Stimulated activated CD8-positive, alpha-beta memory T cell treated with anti-CD3 and anti-CD28 coated beads, Interleukin-4, amount 100 ng/mL, for 4 hours (primary cell): ENCODE data around the gene GNAQ.

Source experiments
- DNase-seq, 2 donors: peaks; one replicate each; pipeline ENCODE4 v3.0.0-alpha.2; 2020; ENCODE audit warnings: low read depth in 2 of 2, low spot score in 1 of 2

The GNAQ gene

DNA sequence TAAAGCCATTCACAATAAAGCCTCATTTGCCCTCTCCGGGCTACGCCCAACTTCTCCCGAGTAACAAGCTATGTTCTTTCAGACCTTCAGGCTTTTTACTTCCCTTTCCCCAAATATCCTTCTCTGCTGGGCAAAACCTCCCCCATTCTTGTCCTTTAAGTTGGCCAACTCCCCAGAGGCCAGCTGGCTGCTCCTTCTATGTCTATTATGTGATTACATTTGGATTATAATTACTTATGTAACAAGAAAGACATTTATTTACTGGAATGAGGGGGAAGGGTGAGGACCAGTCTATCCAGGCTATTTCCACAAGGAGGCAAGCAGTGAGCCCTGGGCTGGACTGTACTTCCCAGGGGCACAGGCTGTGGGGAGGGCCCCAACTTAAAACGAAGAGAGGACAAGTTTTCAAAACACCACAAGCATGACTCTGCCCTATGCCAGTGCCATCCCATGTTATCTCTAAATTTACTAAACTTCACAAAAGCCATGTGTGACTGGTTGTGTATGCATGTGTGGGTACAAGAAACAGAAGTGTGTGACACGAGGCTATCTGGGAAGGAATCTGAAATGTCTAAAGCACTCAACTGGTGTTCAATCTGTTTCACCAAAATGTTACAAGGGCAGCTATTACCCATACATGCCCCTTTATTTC is 84.5 kb downstream of the GNAQ start:
- no peak for DNase-seq

- DNase-seq: no peak
These were observed 85.3 kb downstream of the GNAQ start for GRCh38 chr9:77946296-77946695.

- DNase-seq: no peak
These were observed 85.8 kb downstream of the GNAQ start for GRCh38 chr9:77945798-77946197.

DNA sequence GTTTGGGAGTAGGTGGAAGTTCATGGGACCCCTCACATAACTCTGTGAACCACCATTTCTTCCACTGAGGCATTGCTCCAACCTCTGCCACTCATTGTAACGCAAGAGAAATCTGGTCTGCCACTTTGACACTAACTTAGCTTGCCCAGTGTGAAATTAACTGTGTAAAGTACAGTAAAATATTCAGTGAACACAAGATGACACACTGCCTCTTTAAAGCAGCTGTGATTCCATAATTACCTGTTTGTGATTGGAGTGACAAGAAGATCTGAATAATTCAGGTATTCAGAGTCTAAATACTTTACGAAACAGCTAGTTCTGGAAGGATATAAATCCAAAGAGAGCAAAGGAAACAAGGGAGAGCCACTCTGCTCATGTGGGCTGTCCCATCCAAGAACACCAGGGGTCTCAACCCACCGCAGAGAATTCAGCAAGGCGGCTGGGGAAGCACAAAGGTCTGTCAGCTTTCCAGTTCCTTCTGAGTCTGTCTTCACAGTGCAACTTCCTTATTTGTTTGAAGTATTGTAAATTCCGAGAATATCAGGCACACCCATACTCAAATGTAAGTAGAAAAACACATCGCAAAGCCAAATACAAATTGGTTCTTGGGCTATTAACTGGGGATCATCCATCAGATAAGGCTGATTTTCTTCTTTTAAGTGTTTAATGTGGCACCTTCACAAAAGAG is 86.9 kb downstream of the GNAQ start:
- DNase-seq: no peak

- DNase-seq: no peak
These were observed 88.6 kb downstream of the GNAQ start for GRCh38 chr9:77943057-77943456.

DNA sequence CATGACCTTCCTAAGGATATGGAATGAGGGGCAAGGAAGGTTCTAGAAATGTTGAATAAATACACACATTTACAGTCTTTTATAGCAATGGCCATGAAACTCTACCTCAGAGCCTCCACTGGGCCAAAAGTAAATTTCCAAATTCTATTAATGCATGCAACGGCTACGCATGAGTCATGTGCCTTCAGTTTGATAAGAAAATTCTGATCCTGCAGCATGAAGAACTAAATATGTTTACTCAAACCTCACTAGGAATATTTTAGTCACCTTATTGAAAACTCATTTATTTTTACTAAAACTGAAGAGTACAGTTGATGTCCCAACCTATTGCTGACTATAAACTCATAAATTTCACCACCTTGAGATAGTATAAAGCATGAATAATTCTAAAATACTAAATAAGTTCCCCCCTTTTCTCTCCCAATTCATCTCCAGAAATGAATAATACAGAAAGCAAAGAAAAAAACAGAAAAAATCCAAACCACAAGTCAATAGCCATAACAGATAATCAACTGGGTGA is 92.4 kb downstream of the GNAQ start:
- no peak for DNase-seq

- DNase-seq: no peak
These were observed 93.4 kb downstream of the GNAQ start for GRCh38 chr9:77938163-77938562.

DNA sequence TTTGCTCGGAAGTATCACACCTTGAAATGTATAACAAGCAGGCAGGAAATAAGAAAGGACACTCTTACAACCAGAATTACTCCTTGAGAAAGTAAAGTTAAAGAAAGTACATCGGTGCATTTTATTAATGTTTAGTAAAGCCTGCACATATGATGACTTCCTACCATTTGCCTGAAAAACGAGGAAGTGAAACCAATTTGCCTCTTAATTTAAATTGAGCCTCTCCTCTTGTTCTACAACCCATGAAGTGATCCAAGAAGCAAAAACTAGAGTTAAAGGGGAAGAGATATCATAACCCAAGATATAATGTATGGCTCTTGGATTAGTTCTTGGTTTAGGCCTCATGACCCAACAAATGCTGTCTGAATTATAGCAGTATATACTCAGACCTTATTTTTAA is 95.6 kb downstream of the GNAQ start:
- no peak for DNase-seq

- DNase-seq: no peak
These were observed 96.4 kb downstream of the GNAQ start for GRCh38 chr9:77935211-77935610.

GRCh38 chr9:77933976-77934375 is 97.6 kb downstream of the GNAQ start:
- no peak for DNase-seq

GRCh38 chr9:77933019-77933418 is 98.6 kb downstream of the GNAQ start:
- no peak for DNase-seq

- DNase-seq: no peak
These were observed 101.7 kb downstream of the GNAQ start for GRCh38 chr9:77929942-77930341.

- DNase-seq: no peak
These were observed 104.3 kb downstream of the GNAQ start for GRCh38 chr9:77927265-77927664.

DNA sequence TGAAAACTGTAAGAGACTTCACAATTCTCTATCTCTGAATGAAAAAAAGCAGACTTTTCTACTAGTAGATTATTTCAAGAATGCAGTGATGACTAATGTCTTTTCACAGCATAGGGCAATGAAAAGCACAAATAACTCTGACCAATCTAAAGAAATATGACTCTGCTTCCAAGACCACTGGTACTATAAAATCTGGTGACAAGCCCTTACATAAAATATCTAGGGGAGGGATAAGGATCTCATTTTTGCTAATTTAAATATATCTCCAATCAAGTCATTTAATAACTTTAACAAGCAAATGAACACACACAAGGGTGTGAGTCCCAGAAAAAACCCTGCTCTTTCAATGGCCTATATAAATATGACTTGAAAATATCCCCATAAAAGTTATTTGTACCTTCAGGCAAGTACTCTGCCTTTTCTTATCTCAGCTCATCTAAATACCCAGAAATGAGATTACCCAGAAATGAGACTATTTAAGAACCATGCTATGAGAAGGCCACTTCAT is 105.2 kb downstream of the GNAQ start:
- no peak for DNase-seq

DNA sequence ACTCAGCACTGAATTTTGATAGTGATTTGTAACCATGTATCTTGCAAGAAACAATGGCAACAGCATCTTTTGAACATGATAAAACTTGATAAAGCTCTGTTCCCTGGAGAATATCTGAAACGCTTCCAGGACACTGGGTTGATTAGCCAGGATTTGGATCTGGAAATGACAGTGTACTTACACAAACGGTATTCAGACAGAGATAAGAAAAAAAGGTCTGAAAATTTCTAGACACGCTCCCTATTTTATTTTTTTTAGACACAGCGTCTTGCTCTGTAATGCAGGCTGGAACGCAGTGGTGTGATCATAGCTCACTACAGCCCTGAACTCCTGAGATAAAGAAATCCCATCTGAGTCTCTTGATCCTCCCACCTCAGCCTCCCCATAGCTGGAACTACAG is 109.0 kb downstream of the GNAQ start:
- DNase-seq: no peak

GRCh38 chr9:77917800-77918199 is 113.8 kb downstream of the GNAQ start:
- DNase-seq: no peak

GRCh38 chr9:77916820-77917219 is 114.8 kb downstream of the GNAQ start:
- no peak for DNase-seq

DNA sequence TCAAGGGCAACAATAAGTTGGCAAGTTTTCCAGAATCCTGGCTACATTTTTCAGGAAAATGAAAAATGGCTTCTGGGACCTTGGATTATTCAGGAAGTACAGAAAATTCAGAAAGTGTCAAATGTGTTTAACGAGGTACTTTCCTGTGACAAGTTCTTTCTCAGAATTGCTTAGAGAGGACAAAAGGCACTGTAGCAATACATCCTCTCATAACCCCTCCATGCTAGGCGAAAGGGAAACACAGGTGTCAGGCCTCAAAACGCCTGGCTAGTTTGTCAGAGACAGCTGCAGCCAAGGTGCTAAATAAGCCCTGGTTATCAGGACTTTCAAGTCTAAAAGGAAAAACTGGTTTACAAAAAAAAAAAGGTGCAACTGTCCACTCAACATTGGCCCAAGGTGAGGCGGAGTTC is 115.2 kb downstream of the GNAQ start:
- no peak for DNase-seq

DNA sequence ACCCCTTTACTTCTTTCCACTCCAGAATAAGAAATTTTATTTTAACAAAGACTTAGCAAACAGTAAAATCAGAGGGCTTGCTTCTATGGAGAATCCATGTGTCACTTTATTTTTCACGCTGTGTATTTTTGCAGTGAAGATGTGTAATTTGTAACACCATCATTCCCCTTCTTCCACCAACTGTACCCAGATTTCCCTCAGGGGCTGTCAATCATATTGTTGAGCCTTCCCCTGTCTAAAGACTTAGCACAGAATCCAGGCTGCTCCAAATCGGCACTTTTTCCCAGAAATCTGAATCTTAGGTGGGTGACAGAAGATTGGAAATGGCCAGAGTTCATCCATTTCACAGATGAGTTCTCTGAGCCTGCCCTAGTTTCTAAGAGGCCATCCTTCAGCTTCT is 115.9 kb downstream of the GNAQ start:
- DNase-seq: no peak

GRCh38 chr9:77912895-77913693 is 118.5 kb downstream of the GNAQ start:
- no peak for DNase-seq

DNA sequence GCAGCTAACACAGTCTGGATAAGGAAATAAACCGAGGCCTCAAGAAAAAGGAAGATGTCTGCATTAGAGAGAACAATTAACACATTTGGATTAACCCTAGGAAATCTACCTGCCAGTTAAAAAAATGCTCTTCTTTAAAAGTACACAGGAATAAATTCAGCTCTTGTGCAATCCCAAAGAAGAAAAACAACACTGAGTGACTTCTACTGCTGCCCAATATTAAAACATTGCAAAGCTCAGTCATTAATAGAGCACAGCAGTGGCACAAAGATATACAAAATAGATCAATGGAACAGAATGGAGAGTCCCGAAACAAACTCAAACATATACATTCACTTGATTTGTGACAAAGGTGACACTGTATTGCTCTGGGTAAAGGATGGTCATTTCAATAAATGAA is 119.7 kb downstream of the GNAQ start:
- DNase-seq: no peak

GRCh38 chr9:77910194-77910621 is 121.4 kb downstream of the GNAQ start:
- DNase-seq: no peak
